Natural killer cell (primary cell): ENCODE data around the gene SGF29. TPM values are rescaled to one million over a fixed set of nuclear protein-coding genes. Genes with fewer than 3 reads are reported as not detected.
"Not testable (repeated sequence)": the region's sequence is repeated elsewhere in the genome, so short reads cannot be mapped to it uniquely, and the experiment has no call there.

Experiments used
- ATAC-seq, 3 donors: fragments of 150-1000 bp in 2 of 3; fragments of 200-7000 bp in 1 of 3; cut with Tn5 transposase; 1 replicate in 1 of 3; 2 replicates in 2 of 3; pipeline ENCODE4 v1.10.0; 2021; ENCODE audit warnings: mild to moderate bottlenecking in 2 of 3, moderate library complexity in 2 of 3
- DNase-seq, 2 donors: peaks; one replicate each; pipeline versions ENCODE4 v3.0.0 to v3.0.0-alpha.2; 2013 to 2021; ENCODE audit warnings: mixed read lengths in 1 of 2
- H3K27ac ChIP-seq: one replicate; pipeline ENCODE4 v1.5.1; 2013; ENCODE audit warnings: mild to moderate bottlenecking, low read length
- H3K27me3 ChIP-seq: one replicate; pipeline ENCODE4 v1.6.1; 2013; ENCODE audit warnings: low read length; ENCODE audit not compliant: control insufficient read depth, insufficient read depth
- H3K36me3 ChIP-seq: one replicate; pipeline ENCODE4 v1.6.1; 2013; ENCODE audit warnings: low read length; ENCODE audit not compliant: control insufficient read depth, insufficient read depth
- H3K4me1 ChIP-seq: one replicate; pipeline ENCODE4 v1.6.1; 2013; ENCODE audit warnings: low read length; ENCODE audit not compliant: control insufficient read depth, insufficient read depth
- H3K4me3 ChIP-seq: one replicate; pipeline ENCODE4 v1.5.1; 2013; ENCODE audit warnings: low read length
- H3K9me3 ChIP-seq: one replicate; pipeline ENCODE4 v1.6.1; 2013; ENCODE audit warnings: low read length; ENCODE audit not compliant: control insufficient read depth, insufficient read depth
- H3K27ac Mint-ChIP-seq, 2 donors: one replicate each; pipeline ENCODE4 v1.8.0; 2022; ENCODE audit warnings: mild to moderate bottlenecking in 2 of 2, mixed read lengths in 2 of 2, moderate library complexity in 1 of 2
- H3K27me3 Mint-ChIP-seq, 2 donors: one replicate each; pipeline ENCODE4 v1.8.0; 2022; ENCODE audit warnings: low read depth in 2 of 2, mixed read lengths in 2 of 2
- H3K36me3 Mint-ChIP-seq: one replicate; pipeline ENCODE4 v1.8.0; 2022; ENCODE audit warnings: mixed read lengths
- H3K4me1 Mint-ChIP-seq, 2 donors: one replicate each; pipeline ENCODE4 v1.8.0; 2022; ENCODE audit warnings: mixed read lengths in 2 of 2
- H3K4me3 Mint-ChIP-seq: one replicate; pipeline ENCODE4 v1.8.0; 2022; ENCODE audit warnings: mild to moderate bottlenecking, moderate library complexity, mixed read lengths
- H3K9me3 Mint-ChIP-seq, 2 donors: one replicate each; pipeline ENCODE4 v1.8.0; 2022; ENCODE audit warnings: mixed read lengths in 2 of 2
- WGBS: methylation state at CpG from one replicate; pipeline ENCODE4 v1.1.7; 2013; ENCODE audit warnings: missing lambda C conversion rate; ENCODE audit not compliant: insufficient coverage; 5-methylcytosine and 5-hydroxymethylcytosine counted together
- intact Hi-C: fragments of 100-400 bp; cut with micrococcal nuclease; formaldehyde crosslinking; loops from one replicate; pipeline ENCODE4 v1.14.2; 2022
- total RNA-seq, 4 donors: library from RNA; stranded (reverse); fragments of 120-200 nt in 1 of 4; gene quantifications; one replicate each; pipeline versions ENCODE4 v1.2.3 to v1.2.4, GENCODE V29; 2013 to 2022

The SGF29 gene
- total RNA-seq, 3 donors from 2014 or later (not counting 1 experiment from before 2014, with no cell fraction given) = 31.6 to 45.1 (median 43.1) TPM

DNA sequence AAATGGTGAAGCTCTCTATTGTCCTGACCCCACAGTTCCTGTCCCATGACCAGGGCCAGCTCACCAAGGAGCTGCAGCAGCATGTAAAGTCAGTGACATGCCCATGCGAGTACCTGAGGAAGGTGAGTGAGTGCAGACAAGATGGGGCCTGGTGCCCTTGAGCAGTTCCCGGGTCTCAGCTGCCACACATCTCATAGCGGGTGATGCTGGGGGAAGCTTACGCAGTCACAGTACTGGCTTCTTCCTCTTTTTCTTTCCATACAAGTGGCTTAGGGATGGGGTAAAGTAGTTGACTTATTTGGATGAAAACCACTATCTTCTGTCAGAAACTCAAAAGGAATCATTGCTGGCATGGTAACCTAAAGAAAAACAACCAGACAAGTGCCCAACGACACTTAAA lies 84.6 kb downstream of the SGF29 start:
- intact Hi-C loops, H3K9me3 ChIP-seq, H3K27ac ChIP-seq, H3K4me1 ChIP-seq, H3K4me3 Mint-ChIP-seq, H3K9me3 Mint-ChIP-seq, H3K4me1 Mint-ChIP-seq, H3K27ac Mint-ChIP-seq, H3K4me3 ChIP-seq, H3K36me3 ChIP-seq, H3K27me3 Mint-ChIP-seq, ATAC-seq, H3K27me3 ChIP-seq, H3K36me3 Mint-ChIP-seq, DNase-seq: not testable (repeated sequence)
- no CpG with 5 or more reads among the region's 5 CpGs for WGBS

- H3K27ac Mint-ChIP-seq, H3K27me3 Mint-ChIP-seq, DNase-seq, ATAC-seq, H3K4me1 ChIP-seq, H3K4me3 Mint-ChIP-seq, H3K36me3 Mint-ChIP-seq, H3K27ac ChIP-seq, H3K9me3 Mint-ChIP-seq, H3K27me3 ChIP-seq, H3K4me3 ChIP-seq, H3K36me3 ChIP-seq, H3K4me1 Mint-ChIP-seq, H3K9me3 ChIP-seq, intact Hi-C loops: not testable (repeated sequence)
- WGBS = 50% methylated on average over 1 of the region's 2 CpGs
Observed at GRCh38 chr16:28639959-28640358, 86.2 kb downstream of the SGF29 start.

Other genes starting within 250 kb of the SGF29 start
- gene NPIPB6, start 190.4 kb upstream of the SGF29 start, total RNA-seq = 1 to 10 TPM in 2 of 3 donors, not detected in 1; 4.1 to 5.7 TPM
- 10 to 100 TPM; 28.4 to 64.6 (median 30.4) TPM for gene EIF3CL, start 150.1 kb upstream of the SGF29 start, total RNA-seq
- not detected for gene NPIPB7, start 81.6 kb upstream of the SGF29 start, total RNA-seq
- gene CLN3, start 61.8 kb upstream of the SGF29 start, total RNA-seq = 10 to 100 TPM; 71.1 to 85.3 (median 84.7) TPM
- gene APOBR, start 59.3 kb upstream of the SGF29 start, total RNA-seq = 10 to 100 TPM; 64.9 to 84.8 (median 83.0) TPM
- gene IL27, start 47.1 kb upstream of the SGF29 start, total RNA-seq = not detected
- gene NUPR1, start 14.9 kb upstream of the SGF29 start, total RNA-seq = not detected
- gene SULT1A2, start 43.1 kb downstream of the SGF29 start, total RNA-seq = under 1 TPM in 1 of 3 donors, not detected in 2; 0.40 TPM
- gene SULT1A1, start 56.1 kb downstream of the SGF29 start, total RNA-seq = 10 to 100 TPM in 1 of 3 donors, 1 to 10 TPM in 2; 5.7 to 15.8 (median 7.8) TPM
- gene NPIPB8, start 84.1 kb downstream of the SGF29 start, total RNA-seq = 1 to 10 TPM in 1 of 3 donors, under 1 TPM in 1, not detected in 1; 0.19 to 3.7 TPM
- gene EIF3C, start 157.5 kb downstream of the SGF29 start, total RNA-seq = 100 to 1,000 TPM; 231 to 288 (median 244) TPM
- 10 to 100 TPM; 11.7 to 13.7 (median 12.2) TPM for gene NPIPB9, start 197.9 kb downstream of the SGF29 start, total RNA-seq